Measurements from ENCODE around the gene UQCC2.

UQCC2 gene

GRCh38 chr6:33699739-33700138, 11.8 kb downstream of the UQCC2 start:
- TF ChIP-seq POLR2AphosphoS5 (IDR thresholded peaks at IDR 0.05; ENCODE audit: low read depth, low read length) (no peak), TAF1 (IDR thresholded peaks at IDR 0.05; ENCODE audit: borderline replicate concordance, low read depth, low read length) (no peak), POLR2A (IDR thresholded peaks at IDR 0.05; ENCODE audit: low read depth, low read length) (no peak)
- no peak for FAIRE-seq

GRCh38 chr6:33699131-33699530, 12.4 kb downstream of the UQCC2 start:
- no peak for FAIRE-seq
- TF ChIP-seq POLR2A (IDR thresholded peaks at IDR 0.05; ENCODE audit: low read depth, low read length) (no peak), POLR2AphosphoS5 (IDR thresholded peaks at IDR 0.05; ENCODE audit: low read depth, low read length) (no peak), TAF1 (IDR thresholded peaks at IDR 0.05; ENCODE audit: borderline replicate concordance, low read depth, low read length) (no peak)
- DNase-seq (ENCODE audit: insufficient read length): no peak

More at GRCh38 chr6:33699739-33700138, 11.8 kb downstream of the UQCC2 start:
- DNase-seq (ENCODE audit: insufficient read length): no peak

- FAIRE-seq (no peak), DNase-seq (ENCODE audit: insufficient read length) (no peak)
- no peak for TF ChIP-seq POLR2A (IDR thresholded peaks at IDR 0.05; ENCODE audit: low read depth, low read length)
- no peak for TF ChIP-seq TAF1 (IDR thresholded peaks at IDR 0.05; ENCODE audit: borderline replicate concordance, low read depth, low read length)
- no peak for TF ChIP-seq POLR2AphosphoS5 (IDR thresholded peaks at IDR 0.05; ENCODE audit: low read depth, low read length)
Observed at GRCh38 chr6:33698494-33698893, 13.0 kb downstream of the UQCC2 start.

- FAIRE-seq: no peak
- no peak for DNase-seq (ENCODE audit: insufficient read length)
- TF ChIP-seq POLR2A (IDR thresholded peaks at IDR 0.05; ENCODE audit: low read depth, low read length) (no peak), POLR2AphosphoS5 (IDR thresholded peaks at IDR 0.05; ENCODE audit: low read depth, low read length) (no peak; the same call in 1 of the 2 replicates), TAF1 (IDR thresholded peaks at IDR 0.05; ENCODE audit: borderline replicate concordance, low read depth, low read length) (no peak)
Observed at GRCh38 chr6:33697845-33698244, 13.7 kb downstream of the UQCC2 start.

GRCh38 chr6:33696548-33697518, 14.7 kb downstream of the UQCC2 start:
- FAIRE-seq (peak; percentile 24), DNase-seq (ENCODE audit: insufficient read length) (no peak)
- TF ChIP-seq TAF1 (IDR thresholded peaks at IDR 0.05; ENCODE audit: borderline replicate concordance, low read depth, low read length) (no peak), POLR2AphosphoS5 (IDR thresholded peaks at IDR 0.05; ENCODE audit: low read depth, low read length) (no peak; the same call in 1 of the 2 replicates), POLR2A (IDR thresholded peaks at IDR 0.05; ENCODE audit: low read depth, low read length) (no peak)

- FAIRE-seq: no peak
- no peak for TF ChIP-seq POLR2AphosphoS5 (IDR thresholded peaks at IDR 0.05; ENCODE audit: low read depth, low read length)
- TF ChIP-seq TAF1 (IDR thresholded peaks at IDR 0.05; ENCODE audit: borderline replicate concordance, low read depth, low read length): no peak
- TF ChIP-seq POLR2A (IDR thresholded peaks at IDR 0.05; ENCODE audit: low read depth, low read length): no peak
- DNase-seq (ENCODE audit: insufficient read length): no peak
Observed at GRCh38 chr6:33696076-33696475, 15.4 kb downstream of the UQCC2 start.

- TF ChIP-seq POLR2A (IDR thresholded peaks at IDR 0.05; ENCODE audit: low read depth, low read length) (no peak), POLR2AphosphoS5 (IDR thresholded peaks at IDR 0.05; ENCODE audit: low read depth, low read length) (no peak), TAF1 (IDR thresholded peaks at IDR 0.05; ENCODE audit: borderline replicate concordance, low read depth, low read length) (no peak)
- no peak for FAIRE-seq
- no peak for DNase-seq (ENCODE audit: insufficient read length)
Observed at GRCh38 chr6:33695451-33695887, 16.0 kb downstream of the UQCC2 start.

- DNase-seq (ENCODE audit: insufficient read length) (no peak), FAIRE-seq (no peak)
- TF ChIP-seq POLR2A (IDR thresholded peaks at IDR 0.05; ENCODE audit: low read depth, low read length): no peak
- no peak for TF ChIP-seq TAF1 (IDR thresholded peaks at IDR 0.05; ENCODE audit: borderline replicate concordance, low read depth, low read length)
- no peak for TF ChIP-seq POLR2AphosphoS5 (IDR thresholded peaks at IDR 0.05; ENCODE audit: low read depth, low read length)
Observed at GRCh38 chr6:33694977-33695376, 16.5 kb downstream of the UQCC2 start.

GRCh38 chr6:33694401-33694931, 17.0 kb downstream of the UQCC2 start:
- DNase-seq (ENCODE audit: insufficient read length): no peak
- no peak for FAIRE-seq
- no peak for TF ChIP-seq TAF1 (IDR thresholded peaks at IDR 0.05; ENCODE audit: borderline replicate concordance, low read depth, low read length)

GRCh38 chr6:33693186-33694105, 18.1 kb downstream of the UQCC2 start:
- TF ChIP-seq TAF1 (IDR thresholded peaks at IDR 0.05; ENCODE audit: borderline replicate concordance, low read depth, low read length) (no peak), POLR2A (IDR thresholded peaks at IDR 0.05; ENCODE audit: low read depth, low read length) (no peak), POLR2AphosphoS5 (IDR thresholded peaks at IDR 0.05; ENCODE audit: low read depth, low read length) (no peak)
- FAIRE-seq (no peak), DNase-seq (ENCODE audit: insufficient read length) (no peak)

- DNase-seq (ENCODE audit: insufficient read length) (no peak), FAIRE-seq (peak; percentile 79)
- no peak for TF ChIP-seq POLR2AphosphoS5 (IDR thresholded peaks at IDR 0.05; ENCODE audit: low read depth, low read length)
- TF ChIP-seq TAF1 (IDR thresholded peaks at IDR 0.05; ENCODE audit: borderline replicate concordance, low read depth, low read length): no peak
- TF ChIP-seq POLR2A (IDR thresholded peaks at IDR 0.05; ENCODE audit: low read depth, low read length): no peak
Observed at GRCh38 chr6:33692760-33693158, 18.7 kb downstream of the UQCC2 start.
